Stimulated activated CD8-positive, alpha-beta memory T cell treated with anti-CD3 and anti-CD28 coated beads, Interleukin-15, amount 100 ng/mL, for 24 hours (primary cell): Measurements from ENCODE around the gene CAMK2D.
A peak's percentile ranks its signal among the peaks of the same experiment; 100 is the strongest.

Experiments used
- DNase-seq: peaks from one replicate; pipeline ENCODE4 v3.0.0-alpha.2; 2020; ENCODE audit warnings: low read depth

Gene CAMK2D

GRCh38 chr4:113564493-113564892 is 197.0 kb downstream of the CAMK2D start:
- DNase-seq = no peak

- DNase-seq = no peak
Measured at GRCh38 chr4:113563691-113564378, 197.7 kb downstream of the CAMK2D start.

- no peak for DNase-seq
Measured at GRCh38 chr4:113561758-113562157, 199.8 kb downstream of the CAMK2D start.

GRCh38 chr4:113561092-113561491 is 200.4 kb downstream of the CAMK2D start:
- no peak for DNase-seq

- DNase-seq = no peak
Measured at GRCh38 chr4:113560579-113560978, 201.0 kb downstream of the CAMK2D start.

- DNase-seq = no peak
Measured at GRCh38 chr4:113559947-113560346, 201.6 kb downstream of the CAMK2D start.

- DNase-seq = no peak
Measured at GRCh38 chr4:113556382-113557134, 205.0 kb downstream of the CAMK2D start.

GRCh38 chr4:113555868-113556267 is 205.7 kb downstream of the CAMK2D start:
- no peak for DNase-seq

- no peak for DNase-seq
Measured at GRCh38 chr4:113553082-113553481, 208.5 kb downstream of the CAMK2D start.

GRCh38 chr4:113550510-113550909 is 211.0 kb downstream of the CAMK2D start:
- DNase-seq = no peak

GRCh38 chr4:113548303-113548702 is 213.2 kb downstream of the CAMK2D start:
- no peak for DNase-seq

GRCh38 chr4:113547487-113548042 is 214.0 kb downstream of the CAMK2D start:
- peak; percentile 47 for DNase-seq

- DNase-seq = no peak
Measured at GRCh38 chr4:113541933-113542332, 219.6 kb downstream of the CAMK2D start.

- no peak for DNase-seq
Measured at GRCh38 chr4:113540859-113541258, 220.7 kb downstream of the CAMK2D start.

- no peak for DNase-seq
Measured at GRCh38 chr4:113539408-113539807, 222.1 kb downstream of the CAMK2D start.

GRCh38 chr4:113537628-113538027 is 223.9 kb downstream of the CAMK2D start:
- no peak for DNase-seq

GRCh38 chr4:113537203-113537602 is 224.3 kb downstream of the CAMK2D start:
- DNase-seq = no peak

- no peak for DNase-seq
Measured at GRCh38 chr4:113534711-113535110, 226.8 kb downstream of the CAMK2D start.

GRCh38 chr4:113531572-113531971 is 230.0 kb downstream of the CAMK2D start:
- no peak for DNase-seq

GRCh38 chr4:113528395-113528794 is 233.1 kb downstream of the CAMK2D start:
- DNase-seq = no peak

- DNase-seq = no peak
Measured at GRCh38 chr4:113525521-113525920, 236.0 kb downstream of the CAMK2D start.

- DNase-seq = no peak
Measured at GRCh38 chr4:113524505-113525186, 236.9 kb downstream of the CAMK2D start.

GRCh38 chr4:113524096-113524495 is 237.4 kb downstream of the CAMK2D start:
- no peak for DNase-seq
